GM12878 (cell line): ENCODE results near the gene CDX1. TPM values are rescaled to one million over a fixed set of nuclear protein-coding genes. Genes with fewer than 3 reads are reported as not detected.

Experiments used
- ATAC-seq: fragments of 200-7000 bp; cut with Tn5 transposase; 3 replicates; pipeline ENCODE4 v1.9.1; 2020; ENCODE audit warnings: mild to moderate bottlenecking, moderate library complexity
- BruUV-seq: library from RNA; stranded (reverse); fragments of 400-500 nt; replicated peaks from 2 replicates; lab custom pipeline; 2021; lab: Mats Ljungman, UMichigan
- CTCF ChIA-PET: fragments of 300-600 bp; sonication (Branson Sonifier 250); formaldehyde crosslinking; extraction: SDS; loops from one replicate; lab custom pipeline; 2021; ENCODE audit warnings: inconsistent platforms; lab: Yijun Ruan, JAX
- POLR2A ChIA-PET: fragments of 350-600 bp; formaldehyde crosslinking; extraction: SDS; loops from one replicate; lab custom pipeline; 2021; ENCODE audit warnings: inconsistent platforms; lab: Charles Lee
- RAD21 ChIA-PET: fragments of 300-600 bp; sonication (Branson Sonifier 250); formaldehyde crosslinking; loops from one replicate; lab custom pipeline; 2023; ENCODE audit warnings: antibody characterized with exemption; ENCODE audit not compliant: unreplicated experiment; lab: Charles Lee
- SMC1A ChIA-PET: fragments of 300-600 bp; sonication (Branson Sonifier 250); formaldehyde crosslinking; loops from one replicate; lab custom pipeline; 2023; ENCODE audit not compliant: unreplicated experiment, uncharacterized antibody; lab: Charles Lee
- DNase-seq: peaks from one replicate; pipeline ENCODE4 v3.0.0-alpha.2; 2011; ENCODE audit warnings: low read depth, low spot score
- FAIRE-seq: peaks from 3 replicates; lab custom pipeline; 2011; peaks lifted over from hg19 to GRCh38; lab: Jason Lieb, UNC
- H2AFZ ChIP-seq: 2 replicates; pipeline ENCODE4 v1.6.0; 2011; ENCODE audit warnings: low read depth, low read length, control low read depth; ENCODE audit not compliant: control insufficient read depth
- H3K27ac ChIP-seq: 2 replicates; pipeline ENCODE4 v1.5.1; 2011; ENCODE audit warnings: control low read depth; ENCODE audit not compliant: control insufficient read depth, insufficient read depth
- H3K27me3 ChIP-seq, 2 experiments: replicated peaks in 1 of 2; 2 replicates each; pipeline versions ENCODE4 v1.6.0 to v1.6.1; 2011; ENCODE audit warnings: low read length in 1 of 2; ENCODE audit not compliant: control insufficient read depth in 2 of 2, insufficient read depth in 2 of 2
- H3K36me3 ChIP-seq, 2 experiments: 2 replicates each; pipeline ENCODE4 v1.5.1; 2011; ENCODE audit warnings: low read length in 1 of 2; ENCODE audit not compliant: control insufficient read depth in 2 of 2, insufficient read depth in 2 of 2
- H3K4me1 ChIP-seq: 2 replicates; pipeline ENCODE4 v1.6.1; 2011; ENCODE audit warnings: mild to moderate bottlenecking, low read length, moderate library complexity, mixed read lengths; ENCODE audit not compliant: control insufficient read depth, insufficient read depth
- H3K4me2 ChIP-seq: 2 replicates; pipeline ENCODE4 v1.6.0; 2011; ENCODE audit warnings: control low read depth; ENCODE audit not compliant: control insufficient read depth, insufficient read depth
- H3K4me3 ChIP-seq: fragments of 200-600 bp; sonication (generic); 2 replicates; pipeline ENCODE4 v1.5.1; 2016
- H3K79me2 ChIP-seq: 2 replicates; pipeline ENCODE4 v1.6.0; 2011; ENCODE audit warnings: low read length; ENCODE audit not compliant: control insufficient read depth, insufficient read depth
- H3K9ac ChIP-seq: 2 replicates; pipeline ENCODE4 v1.8.0; 2011; ENCODE audit warnings: low read length, control low read depth, mixed read lengths; ENCODE audit not compliant: control insufficient read depth, insufficient read depth
- H3K9me3 ChIP-seq: replicated peaks from 3 replicates; pipeline ENCODE4 v1.5.1; 2011; ENCODE audit warnings: mild to moderate bottlenecking, low read length; ENCODE audit not compliant: control insufficient read depth, insufficient read depth
- H4K20me1 ChIP-seq: 2 replicates; pipeline ENCODE4 v1.6.0; 2011; ENCODE audit not compliant: control insufficient read depth, insufficient read depth
- ATF7 ChIP-seq: fragments of 450-650 bp; IDR thresholded peaks from 2 replicates; pipeline ENCODE4 v1.6.1; 2016; ENCODE audit warnings: low read depth, mild to moderate bottlenecking
- BACH1 ChIP-seq: fragments of 450-650 bp; IDR thresholded peaks from 2 replicates; pipeline ENCODE4 v1.6.1; 2017; ENCODE audit warnings: mild to moderate bottlenecking, borderline replicate concordance
- BHLHE40 ChIP-seq, 2 experiments: fragments of 450-650 bp in 1 of 2; IDR thresholded peaks; 2 replicates each; pipeline ENCODE4 v1.6.1; 2011 to 2017; ENCODE audit warnings: low read depth in 2 of 2, borderline replicate concordance in 1 of 2, improper control_type of control experiment in 1 of 2, low read length in 1 of 2, mild to moderate bottlenecking in 1 of 2
- BRCA1 ChIP-seq: IDR thresholded peaks from 2 replicates; pipeline ENCODE4 v1.6.1; 2011; ENCODE audit warnings: low read depth, low read length, improper control_type of control experiment
- CHD2 ChIP-seq: IDR thresholded peaks from 2 replicates; pipeline ENCODE4 v1.6.1; 2011; ENCODE audit warnings: low read depth, low read length, improper control_type of control experiment, borderline replicate concordance
- CTCF ChIP-seq, 3 experiments: IDR thresholded peaks in 2 of 3; conservative IDR thresholded peaks in 1 of 3; 2 replicates each; pipeline ENCODE4 v1.5.1; 2011; ENCODE audit warnings: low read depth in 3 of 3, low read length in 3 of 3, mild to moderate bottlenecking in 3 of 3, control low read depth in 2 of 3, moderate library complexity in 2 of 3, inconsistent platforms in 1 of 3, mixed read lengths in 1 of 3; ENCODE audit not compliant: control insufficient read depth in 2 of 3, insufficient read depth in 1 of 3; ENCODE audit errors: extremely low read depth in 1 of 3
- EZH2 ChIP-seq: IDR thresholded peaks from 2 replicates; pipeline ENCODE4 v1.6.1; 2012; ENCODE audit warnings: low read depth, mild to moderate bottlenecking, control low read depth, inconsistent platforms, low read length, borderline replicate concordance; ENCODE audit not compliant: control insufficient read depth
- FOXK2 ChIP-seq: fragments of 450-650 bp; IDR thresholded peaks from 2 replicates; pipeline ENCODE4 v1.6.1; 2017; ENCODE audit warnings: mild to moderate bottlenecking, moderate library complexity
- FOXM1 ChIP-seq: IDR thresholded peaks from 2 replicates; pipeline ENCODE4 v1.6.1; 2012; ENCODE audit warnings: low read depth, mild to moderate bottlenecking, inconsistent platforms, low read length, moderate library complexity
- GATAD2B ChIP-seq: fragments of 450-650 bp; conservative IDR thresholded peaks from 2 replicates; pipeline ENCODE4 v1.6.1; 2017; ENCODE audit warnings: low read depth, mild to moderate bottlenecking, moderate library complexity
- MYC ChIP-seq: IDR thresholded peaks from 2 replicates; pipeline ENCODE4 v1.6.1; 2011; ENCODE audit warnings: mild to moderate bottlenecking, low read length, moderate library complexity, inconsistent platforms; ENCODE audit not compliant: insufficient read depth, insufficient replicate concordance, insufficient read length, severe bottlenecking
- NFIC ChIP-seq: IDR thresholded peaks from 2 replicates; pipeline ENCODE4 v1.6.1; 2012; ENCODE audit warnings: low read depth, mild to moderate bottlenecking, inconsistent platforms, low read length, moderate library complexity
- NFYA ChIP-seq: IDR thresholded peaks from 2 replicates; pipeline ENCODE4 v1.6.1; 2011; ENCODE audit warnings: low read depth, mild to moderate bottlenecking, low read length, improper control_type of control experiment, borderline replicate concordance
- NFYB ChIP-seq: IDR thresholded peaks from 2 replicates; pipeline ENCODE4 v1.6.1; 2011; ENCODE audit warnings: low read depth, mild to moderate bottlenecking, low read length, improper control_type of control experiment, moderate library complexity; ENCODE audit not compliant: insufficient read depth
- NRF1 ChIP-seq: conservative IDR thresholded peaks from 2 replicates; pipeline ENCODE4 v1.6.1; 2011; ENCODE audit warnings: mild to moderate bottlenecking, low read depth, low read length, improper control_type of control experiment
- RBBP5 ChIP-seq: fragments of 200-600 bp; sonication (generic); conservative IDR thresholded peaks from 2 replicates; pipeline ENCODE4 v1.6.1; 2016
- RCOR1 ChIP-seq: conservative IDR thresholded peaks from 2 replicates; pipeline ENCODE4 v1.6.1; 2012; ENCODE audit warnings: low read depth, low read length, improper control_type of control experiment
- SIN3A ChIP-seq: IDR thresholded peaks from 2 replicates; pipeline ENCODE4 v1.6.1; 2012; ENCODE audit warnings: low read depth, low read length, improper control_type of control experiment
- SMAD1 ChIP-seq: fragments of 450-650 bp; IDR thresholded peaks from 2 replicates; pipeline ENCODE4 v1.6.1; 2018; ENCODE audit warnings: mild to moderate bottlenecking, low read depth; ENCODE audit not compliant: partially characterized antibody
- STAT3 ChIP-seq: IDR thresholded peaks from 2 replicates; pipeline ENCODE4 v1.6.1; 2011; ENCODE audit warnings: low read depth, low read length, improper control_type of control experiment
- TARDBP ChIP-seq: IDR thresholded peaks from 2 replicates; pipeline ENCODE4 v1.6.1; 2016; ENCODE audit warnings: borderline replicate concordance
- ZBTB33 ChIP-seq: fragments of 450-650 bp; IDR thresholded peaks from 2 replicates; pipeline ENCODE4 v1.6.1; 2017; ENCODE audit warnings: mild to moderate bottlenecking
- ZNF384 ChIP-seq: IDR thresholded peaks from 2 replicates; pipeline ENCODE4 v1.6.1; 2012; ENCODE audit warnings: low read depth, mild to moderate bottlenecking, low read length, improper control_type of control experiment, borderline replicate concordance
- WGBS: methylation state at CpG from one replicate; pipeline ENCODE4 v1.1.6; 2016; ENCODE audit warnings: low lambda C conversion rate; ENCODE audit not compliant: insufficient replicate concordance, insufficient coverage; ENCODE audit errors: missing lambda C conversion rate; 5-methylcytosine and 5-hydroxymethylcytosine counted together
- in situ Hi-C: fragments of 300-500 bp; cut with MboI; formaldehyde crosslinking; loops from 9 replicates; pipeline ENCODE4 v1.14.3; 2018; ENCODE audit warnings: mixed read lengths
- intact Hi-C: fragments of 100-400 bp; cut with micrococcal nuclease; formaldehyde crosslinking; loops from one replicate; pipeline ENCODE4 v1.14.2; 2022; ENCODE audit not compliant: unreplicated experiment
- polyA plus RNA-seq, 11 experiments: library from polyadenylated mRNA; depleted of rRNA in 4 of 11; unstranded in 6 of 11; stranded (reverse) in 5 of 11; fragments of >200 nt; fragmentation: Nextera tagmentation in 4 of 11; fragmentation: Illumina TruSeq in 1 of 11; extraction: Ambion mirVana in 4 of 11; extraction: Trizol in 1 of 11; gene quantifications; 1 replicate in 1 of 11; 2 replicates in 10 of 11; pipeline versions ENCODE4 v1.2.1 to v1.2.3, GENCODE V29; 2011 to 2016; ENCODE audit warnings: inconsistent platforms in 2 of 11, missing spikeins in 2 of 11, low read depth in 1 of 11
- total RNA-seq, 4 experiments: library from RNA; depleted of rRNA in 3 of 4; stranded (reverse); fragments of >200 nt in 3 of 4; fragmentation: Illumina TruSeq in 1 of 4; extraction: Trizol in 1 of 4; gene quantifications; 2 replicates each; pipeline versions ENCODE4 v1.2.1 to v1.2.3, GENCODE V29; 2013 to 2021

Gene CDX1
- total and polyA plus RNA-seq, 10 of the 15 experiments (the other 5 are each of a cell fraction or from before 2014, with no cell fraction given): not detected

- in situ Hi-C loops: no loop called here
- H3K9me3 ChIP-seq: no peaks in the 10 kb centered on the region
- H2AFZ ChIP-seq: peak overlapping the region; percentile 56
- SMC1A ChIA-PET: interaction anchor here (0.6 to 1.5 kb wide), 7 partner anchors 10 to 302 kb away, joined by 3 to 6 read pairs (median 3); no protein-coding TSS in a partner anchor
- H3K27me3 ChIP-seq: no peaks in the 10 kb centered on the region
- RAD21 ChIA-PET: interaction anchor here (0.6 to 1.7 kb wide), 7 partner anchors 40 to 146 kb away, joined by 3 to 4 read pairs (median 4); no protein-coding TSS in a partner anchor
- CTCF ChIA-PET: interaction anchor here (0.7 to 2.6 kb wide), 24 partner anchors 9 to 316 kb away, joined by 3 to 17 read pairs (median 4); no protein-coding TSS in a partner anchor
- BruUV-seq: no TSS peak
- intact Hi-C loops: no loop called here
- peak; percentile 95 for ATAC-seq
- FAIRE-seq: no peak
- no peaks in the 10 kb centered on the region for H3K36me3 ChIP-seq
- no peak overlapping the region for H3K4me3 ChIP-seq
- H4K20me1 ChIP-seq: no peaks in the 10 kb centered on the region
- 20% methylated on average over 5 of the region's 5 CpGs for WGBS
- no peak for DNase-seq
- no peaks in the 10 kb centered on the region for H3K79me2 ChIP-seq
- no peak overlapping the region for H3K9ac ChIP-seq
- H3K27ac ChIP-seq: no peak overlapping the region
- H3K4me2 ChIP-seq: 0 out of 2 replicates have a peak overlapping the region, but pooled peaks have one; percentile 9
- POLR2A ChIA-PET: no interaction called here
- H3K4me1 ChIP-seq: no peaks in the 10 kb centered on the region
- TF ChIP-seq BHLHE40 (IDR thresholded peaks at IDR 0.05; ENCODE audit: borderline replicate concordance in 1 of 2, low read depth in 2 of 2, low read length in 1 of 2) (peak in 1 of 2 experiments; percentile 8; a peak in 1 of 4 replicates), STAT3 (no peak), TARDBP (no peak), NRF1 (no peak), FOXK2 (no peak), CHD2 (no peak), NFYB (no peak), SIN3A (no peak), BRCA1 (no peak), FOXM1 (no peak), BACH1 (no peak), GATAD2B (no peak), NFIC (no peak), RCOR1 (no peak), ZBTB33 (peak; percentile 72; the same call in 1 of the 2 replicates), EZH2 (no peak), MYC (no peak), ZNF384 (no peak), SMAD1 (no peak), NFYA (no peak), RBBP5 (no peak), ATF7 (no peak), CTCF (IDR thresholded peaks at IDR 0.05 in 2 of 3, conservative IDR thresholded peaks at IDR 0.05 in 1 of 3; ENCODE audit: control insufficient read depth in 2 of 3, extremely low read depth in 1 of 3, insufficient read depth in 1 of 3, low read depth in 3 of 3, low read length in 3 of 3) (peak; percentile 60 to 67 (median 63))
Measured at GRCh38 chr5:150122158-150122510, 44.4 kb upstream of the CDX1 start.
